Skin of body (tissue), 2 donors: ENCODE results near the gene DIAPH3. TPM values are rescaled to one million over a fixed set of nuclear protein-coding genes. Genes with fewer than 3 reads are reported as not detected.

Experiments used
- DNase-seq: peaks from one replicate; lab custom pipeline; 2025; lab: John Stamatoyannopoulos, UW
- total RNA-seq: library from RNA; depleted of rRNA; stranded (reverse); fragments of >200 nt; gene quantifications from one replicate; pipeline ENCODE4 v1.2.3, GENCODE V29; 2014

Gene DIAPH3
- total RNA-seq, 1 donor from 2014 or later, result 7.1 TPM

DNA sequence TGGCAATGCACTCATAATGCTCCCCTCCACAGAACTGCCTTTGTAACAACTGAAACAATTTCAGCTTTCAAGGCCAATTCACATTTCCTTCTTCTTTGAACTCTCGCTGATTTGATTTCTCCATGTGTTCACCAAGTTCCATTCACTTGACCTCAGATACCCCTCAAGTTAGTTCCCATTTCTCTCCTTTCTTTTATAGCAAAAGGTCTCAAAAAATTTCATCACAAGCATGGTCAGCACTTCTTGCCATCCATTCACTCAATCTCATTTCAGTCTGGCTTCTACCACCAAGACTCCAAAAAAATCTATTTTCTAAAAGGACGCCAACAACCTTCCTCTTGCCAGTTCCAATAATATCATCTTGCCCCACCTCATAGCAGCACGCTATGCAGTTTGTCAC lies 135.7 kb downstream of the DIAPH3 start:
- no peak for DNase-seq

DNA sequence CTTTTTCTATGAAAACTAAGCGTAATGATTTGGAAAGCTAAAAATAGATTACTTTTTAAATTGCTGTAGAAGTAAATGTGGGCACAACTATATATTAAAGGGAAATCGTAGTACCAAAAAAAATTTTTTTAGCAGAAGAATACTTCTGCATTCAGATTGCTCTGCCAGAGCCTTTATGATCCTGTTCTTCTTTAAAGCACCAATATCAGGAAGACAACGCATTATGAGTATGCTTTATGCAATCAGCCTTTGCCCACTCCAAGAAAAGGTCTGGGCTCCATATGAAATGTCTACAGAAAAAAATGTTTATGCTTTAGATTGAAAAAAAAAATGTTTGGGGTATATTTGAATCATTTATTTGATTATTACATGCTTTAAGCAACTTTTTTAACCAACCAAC lies 137.4 kb downstream of the DIAPH3 start:
- no peak for DNase-seq

DNA sequence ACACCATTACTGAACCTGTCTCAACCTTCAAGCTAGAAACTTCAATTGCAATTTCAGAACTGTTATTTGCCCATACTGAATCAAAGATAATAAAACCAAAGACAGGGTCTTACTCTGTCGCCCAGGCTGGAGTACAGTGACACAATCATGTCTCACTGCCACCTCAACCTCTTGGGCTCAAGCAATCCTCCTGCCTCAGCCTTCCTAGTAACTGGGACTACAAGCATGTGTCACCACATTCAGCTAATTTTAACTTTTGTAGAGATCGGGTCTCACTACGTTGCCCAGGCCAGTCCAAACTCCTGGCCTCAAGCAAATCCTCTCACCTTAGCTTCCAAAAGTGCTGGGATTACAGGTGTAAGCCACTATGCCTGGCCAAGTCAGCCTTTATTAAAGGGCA lies 143.4 kb downstream of the DIAPH3 start:
- no peak for DNase-seq

DNA sequence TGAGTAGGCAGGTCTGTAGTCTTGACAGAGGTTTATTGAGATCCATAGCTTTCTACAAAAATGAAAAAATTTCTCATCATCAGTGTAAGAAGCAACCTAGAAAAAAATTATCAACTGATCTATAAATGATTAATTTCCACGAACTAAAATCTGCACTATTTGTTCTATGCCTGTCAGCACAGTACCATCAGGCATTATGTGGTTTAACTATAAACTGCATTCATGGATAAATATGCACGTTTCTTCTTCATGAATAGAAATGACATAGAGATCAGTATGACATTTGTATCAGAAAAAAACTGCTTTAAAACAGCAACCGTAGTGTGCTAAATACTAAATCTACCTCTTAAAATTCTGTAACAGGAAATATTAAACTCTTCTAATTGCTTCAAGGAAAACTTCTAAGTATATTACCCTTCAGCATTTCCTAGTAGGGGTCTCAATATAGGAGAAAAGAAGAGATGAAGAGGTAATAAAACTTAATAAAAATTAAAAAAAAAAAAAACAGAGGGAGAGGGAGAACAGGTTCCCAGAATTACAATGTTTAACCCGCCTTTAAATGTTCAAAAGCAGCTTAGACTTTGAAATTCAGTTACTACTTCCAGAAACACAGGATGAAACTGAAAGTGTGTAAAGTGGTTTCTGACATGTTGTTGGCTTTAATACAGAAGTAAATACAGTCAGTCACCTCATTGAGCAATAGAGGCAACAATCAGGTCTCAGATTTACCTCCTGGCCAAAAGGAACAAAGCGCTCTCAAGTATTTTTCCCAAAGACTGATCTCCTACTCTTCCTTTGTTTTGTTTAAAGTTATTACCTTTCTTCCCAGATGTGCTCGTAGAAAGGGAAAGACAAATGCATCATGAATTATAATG lies 144.4 kb downstream of the DIAPH3 start:
- no peak for DNase-seq

DNA sequence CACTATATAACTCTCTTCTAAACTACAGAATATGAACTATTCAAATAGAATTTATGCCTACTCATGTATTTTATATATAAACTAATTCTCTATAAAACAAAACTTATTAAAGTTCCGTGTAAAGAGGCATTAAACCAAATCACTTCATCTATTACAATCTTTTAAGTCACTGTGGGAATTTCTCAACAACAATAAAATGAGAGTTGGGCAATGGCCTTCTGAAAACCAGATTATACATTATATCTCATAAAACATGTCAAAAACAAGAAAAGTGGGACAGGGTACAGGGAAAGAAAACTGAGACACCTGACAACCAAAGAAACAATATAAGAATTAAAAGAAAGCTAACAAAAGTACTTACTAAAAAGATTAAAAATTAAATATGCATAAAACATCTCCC lies 145.2 kb downstream of the DIAPH3 start:
- no peak for DNase-seq

DNA sequence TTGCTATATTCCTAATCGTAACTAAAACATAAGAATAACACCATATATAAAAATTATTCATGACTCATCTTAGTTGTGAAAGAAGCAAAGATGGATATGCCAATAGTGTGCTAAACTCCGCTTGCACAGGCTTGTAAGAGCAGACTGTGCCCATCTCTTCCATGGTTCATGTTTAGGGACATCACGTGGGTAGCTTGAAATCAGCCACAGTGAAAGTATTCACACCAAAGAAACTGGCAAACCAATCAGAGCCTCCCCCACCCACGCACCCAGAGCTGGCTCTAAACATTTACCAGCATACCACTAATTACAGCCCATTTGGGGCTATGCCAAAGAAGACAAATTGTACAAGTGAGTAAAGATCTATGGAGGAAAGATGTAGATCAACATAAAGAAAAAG lies 147.5 kb downstream of the DIAPH3 start:
- no peak for DNase-seq

DNA sequence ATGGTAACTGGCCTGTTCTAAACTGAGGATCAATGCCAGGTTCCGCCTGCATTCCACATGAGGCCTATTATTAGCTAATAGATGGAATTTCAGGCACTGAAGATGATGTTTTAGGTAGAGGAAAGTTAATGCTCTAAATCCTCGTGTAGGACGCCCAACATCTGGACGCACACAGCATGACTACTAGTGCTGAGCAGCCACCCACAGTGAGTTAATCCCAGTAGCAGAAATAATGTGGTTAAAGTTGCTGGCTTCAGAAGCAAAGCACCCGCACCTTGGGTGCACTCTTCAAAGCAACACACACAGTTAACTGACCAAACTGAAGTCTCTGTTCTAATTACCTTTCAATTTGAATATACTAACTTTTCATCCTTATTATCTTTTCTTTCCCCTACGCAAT lies 150.6 kb downstream of the DIAPH3 start:
- no peak for DNase-seq

DNA sequence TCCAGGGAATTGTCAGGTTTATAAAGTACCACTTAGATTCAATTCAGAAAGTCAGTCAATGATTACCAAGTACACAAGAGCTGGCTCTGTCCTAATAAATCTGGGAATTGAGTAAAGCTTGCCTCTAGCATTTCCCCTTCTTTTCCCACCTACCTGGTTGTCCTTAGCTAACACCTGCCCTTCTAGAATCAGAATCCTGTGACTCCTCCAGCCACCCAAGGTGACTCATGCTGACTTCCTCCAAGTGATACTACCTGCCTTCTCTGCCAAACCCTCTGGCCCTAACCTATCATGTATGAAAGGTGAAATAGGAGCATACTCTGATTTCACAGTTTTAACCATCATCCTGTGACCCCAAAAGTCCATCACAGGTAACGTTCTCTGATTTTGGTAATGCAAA lies 151.2 kb downstream of the DIAPH3 start:
- no peak for DNase-seq

DNA sequence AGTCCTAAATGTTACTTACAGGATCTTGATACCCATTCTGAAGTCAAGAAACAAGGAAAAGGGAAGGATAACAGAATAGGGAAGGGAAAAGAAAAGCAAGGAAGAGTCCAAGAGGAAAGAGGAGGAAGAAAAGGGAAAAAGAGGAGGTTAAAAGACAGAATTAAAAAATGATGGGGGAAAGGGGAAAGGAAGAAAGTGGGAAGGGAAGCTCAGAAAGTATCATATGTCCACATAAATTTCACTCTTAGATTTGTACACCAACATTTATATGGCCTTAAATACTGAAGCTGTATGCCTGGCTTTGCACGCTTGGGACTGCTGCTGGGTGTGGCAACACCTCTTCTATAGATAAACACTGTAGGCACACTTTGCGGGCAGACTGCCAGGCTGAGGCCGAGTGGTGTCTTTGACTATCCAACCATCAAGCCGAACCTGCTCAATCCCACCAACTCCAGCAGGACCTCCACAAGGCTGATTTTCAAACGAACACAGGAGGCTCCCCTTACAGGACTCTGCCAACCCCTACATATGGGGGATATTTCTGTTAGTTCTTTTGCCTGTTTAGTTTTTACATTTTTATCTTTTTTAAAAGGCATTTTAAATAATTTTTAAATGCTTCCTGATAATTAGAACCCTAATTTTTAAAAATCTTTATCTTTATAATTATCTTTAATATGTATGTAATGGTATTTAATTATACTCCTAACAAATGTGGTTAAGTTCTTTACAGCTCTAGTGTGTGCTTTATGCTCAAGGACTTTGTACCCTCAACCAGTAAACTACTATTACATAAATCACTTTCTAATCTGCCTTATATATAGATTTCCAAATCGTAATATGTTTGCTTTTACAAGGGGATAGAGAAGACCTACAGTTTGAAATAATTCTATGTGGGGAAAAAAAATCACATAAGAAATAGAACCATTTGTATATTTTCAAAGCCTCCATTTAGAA lies 154.2 kb downstream of the DIAPH3 start:
- no peak for DNase-seq

DNA sequence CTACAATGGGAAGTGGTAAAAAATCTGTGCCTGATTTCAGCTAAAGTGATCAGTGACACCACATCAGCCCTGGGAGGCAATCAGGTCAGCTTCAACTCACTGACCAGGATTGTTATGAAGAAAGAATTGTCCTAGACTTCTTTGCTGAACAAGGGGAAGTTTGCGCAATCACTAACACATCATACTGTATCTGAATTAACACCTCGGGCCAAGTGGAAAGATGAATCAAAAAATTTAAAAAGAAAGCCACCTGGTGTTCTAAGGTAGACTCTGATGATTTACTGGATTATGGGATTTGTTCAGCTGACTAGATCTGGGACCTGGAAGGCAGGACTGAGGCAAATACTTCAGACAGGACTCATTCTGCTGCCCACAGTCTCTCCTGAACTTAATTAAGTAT lies 161.8 kb downstream of the DIAPH3 start:
- no peak for DNase-seq

DNA sequence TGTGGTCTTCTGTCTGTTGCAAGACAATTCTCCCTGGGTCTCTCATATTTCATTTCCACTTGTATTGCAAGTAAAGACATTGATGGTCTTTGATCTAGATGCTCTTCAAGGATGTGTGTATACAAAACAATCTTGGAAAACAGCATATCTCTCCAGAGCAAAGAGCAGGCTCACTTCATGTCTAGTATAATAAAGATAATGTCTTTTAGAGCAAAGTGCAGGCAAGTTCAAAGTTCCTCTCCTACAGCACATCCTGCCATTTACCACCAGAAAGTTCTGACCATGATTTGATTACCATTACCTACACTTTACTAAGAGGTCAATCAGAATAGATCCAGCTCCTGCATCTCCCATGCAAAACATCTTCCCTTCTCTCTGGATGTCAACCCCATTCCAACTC lies 162.8 kb downstream of the DIAPH3 start:
- DNase-seq, result no peak

DNA sequence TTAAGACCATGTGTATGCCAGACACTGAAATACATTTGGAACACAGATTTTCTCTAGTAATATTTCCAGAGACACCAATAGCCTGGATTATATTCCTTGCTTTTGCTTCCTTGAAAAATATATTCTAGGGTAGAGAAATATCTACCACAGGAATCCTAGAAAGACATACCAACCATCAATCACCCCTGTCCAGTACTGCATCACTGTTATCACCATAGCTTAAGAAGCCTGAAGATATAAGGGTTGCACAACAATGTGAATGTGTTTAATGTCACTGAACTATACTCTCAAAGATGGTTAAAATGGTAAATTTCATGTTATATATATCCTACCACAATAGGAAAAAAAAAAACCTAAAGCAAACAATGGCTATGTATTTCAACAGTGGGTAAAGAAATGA lies 163.6 kb downstream of the DIAPH3 start:
- DNase-seq, result no peak

DNA sequence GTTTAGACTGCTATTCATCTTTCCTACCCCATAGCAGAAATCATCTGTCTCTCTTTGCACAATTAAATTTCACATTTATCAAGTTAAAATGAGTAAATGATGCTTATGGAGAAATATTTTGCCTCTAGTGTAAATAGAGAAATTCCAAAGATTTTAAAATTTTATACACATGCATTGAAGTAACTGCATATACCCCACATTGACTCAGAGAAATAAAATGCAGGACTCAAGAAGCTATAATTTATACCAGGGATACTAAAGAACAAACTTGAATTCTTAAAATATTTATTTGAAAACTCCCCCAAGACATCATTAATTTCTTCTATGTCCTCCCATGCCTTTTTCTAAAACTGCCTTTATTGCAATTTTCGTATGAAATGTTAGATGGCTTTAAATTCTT lies 165.8 kb downstream of the DIAPH3 start:
- DNase-seq, result no peak

DNA sequence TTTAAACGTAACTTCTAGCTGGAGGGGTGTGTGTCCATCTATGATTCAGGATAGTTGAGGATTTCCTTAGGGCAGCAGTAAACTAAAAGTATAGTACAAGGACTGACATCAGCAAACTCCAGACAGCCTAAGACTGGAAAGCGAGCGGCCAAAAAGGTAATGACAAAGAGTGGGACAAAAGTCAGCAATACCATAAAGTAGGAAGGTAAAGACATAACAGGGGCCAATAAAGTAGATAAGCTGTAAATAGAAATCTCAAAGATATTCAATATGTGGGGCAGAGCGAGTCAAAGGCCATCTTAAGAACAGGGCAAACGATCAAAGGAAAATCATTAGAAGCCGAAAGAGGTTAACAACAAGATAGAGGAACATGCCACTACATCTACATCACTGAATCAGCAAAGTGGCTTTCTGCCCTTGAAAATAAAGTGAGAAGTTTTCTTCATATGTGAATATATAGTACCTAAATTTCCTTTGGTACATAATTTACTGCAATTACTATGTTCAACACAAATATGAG lies 167.2 kb downstream of the DIAPH3 start:
- DNase-seq, result no peak

DNA sequence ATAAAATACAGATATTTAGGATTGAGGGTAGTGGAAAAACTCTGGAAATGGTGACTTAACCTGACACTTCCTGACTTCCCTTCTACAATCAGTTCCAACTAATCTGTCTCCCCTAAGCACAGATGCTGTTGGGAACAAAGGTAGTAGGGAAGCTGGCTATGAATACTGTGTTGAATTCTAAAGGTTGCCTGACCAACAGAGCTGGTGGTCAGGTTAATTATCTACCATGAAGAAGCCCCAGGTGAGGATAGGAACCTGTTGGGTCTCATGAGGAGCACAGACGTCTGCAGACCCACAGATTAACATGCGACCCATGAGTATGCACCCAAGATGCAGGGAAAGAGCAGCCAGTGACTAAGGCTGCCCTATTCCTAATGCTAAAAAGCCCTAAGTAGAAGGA lies 172.3 kb downstream of the DIAPH3 start:
- DNase-seq, result no peak

DNA sequence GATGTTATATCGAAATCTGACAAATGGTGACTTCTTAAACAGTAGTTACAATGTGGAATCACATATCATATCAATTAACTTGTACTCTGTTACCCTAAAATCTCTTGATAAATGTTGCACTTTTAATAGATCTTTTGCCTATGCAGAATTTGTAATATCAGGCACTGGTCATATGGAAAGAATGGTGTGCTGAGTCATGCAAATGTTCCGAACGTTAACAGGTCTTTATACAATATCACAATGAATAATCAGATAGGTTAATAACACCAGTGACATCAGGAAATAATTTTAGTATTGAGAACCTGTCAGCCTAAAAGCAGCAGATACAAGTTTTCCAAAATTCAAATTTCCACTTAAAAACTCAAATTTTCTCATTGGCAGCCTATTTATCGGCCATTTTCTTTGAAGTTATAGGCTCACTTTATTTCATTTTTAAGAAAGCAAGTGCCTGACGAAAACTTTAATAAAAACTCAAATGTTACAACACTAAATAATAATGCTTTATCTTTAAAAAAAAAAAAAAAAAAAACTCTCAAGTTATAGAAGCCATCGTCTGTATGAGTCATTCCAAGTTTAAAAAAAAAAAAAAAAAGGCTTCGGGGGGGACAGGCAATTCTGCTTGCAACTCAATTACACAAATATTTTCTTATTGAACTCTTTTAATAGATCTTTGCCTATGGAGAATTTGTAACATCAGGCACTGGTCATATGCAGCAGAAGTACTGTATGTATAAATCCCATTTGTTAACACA lies 180.9 kb downstream of the DIAPH3 start:
- DNase-seq, result no peak

DNA sequence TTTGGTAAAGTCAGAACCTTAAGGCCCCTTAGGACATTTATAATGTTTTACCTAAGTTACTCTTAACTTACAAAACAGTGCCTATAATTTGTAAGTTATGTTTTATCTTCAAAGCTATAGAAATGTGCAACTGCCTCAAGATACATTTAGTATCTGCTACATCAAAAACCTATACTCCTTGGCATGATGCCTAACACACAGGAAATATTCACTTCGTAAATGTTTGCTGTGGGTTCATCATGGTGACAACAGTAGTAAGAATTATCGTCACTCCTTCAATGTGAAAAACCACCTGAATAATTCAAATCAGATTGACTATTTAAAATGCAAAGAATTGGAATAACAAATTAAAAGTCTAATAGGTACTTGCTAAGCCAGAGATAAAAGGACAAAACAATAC lies 184.1 kb downstream of the DIAPH3 start:
- DNase-seq, result no peak

DNA sequence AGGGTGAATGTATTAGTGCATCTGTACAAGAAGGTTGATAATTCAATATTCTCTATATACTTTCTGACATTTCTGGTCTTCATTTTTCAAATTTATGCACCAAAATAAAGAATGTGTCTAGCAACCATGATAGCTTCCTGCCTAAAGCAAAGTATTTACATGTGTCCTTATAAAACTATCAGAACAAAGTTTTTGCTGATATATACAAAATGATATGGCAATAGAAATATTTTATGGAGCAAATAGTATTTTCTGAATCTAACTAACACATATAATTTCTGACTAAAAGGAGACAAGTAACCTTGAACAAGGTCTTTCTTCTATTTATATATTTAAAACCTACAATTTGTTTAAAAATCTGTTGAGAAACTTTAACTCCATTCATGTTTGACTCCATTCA lies 184.9 kb downstream of the DIAPH3 start:
- no peak for DNase-seq

DNA sequence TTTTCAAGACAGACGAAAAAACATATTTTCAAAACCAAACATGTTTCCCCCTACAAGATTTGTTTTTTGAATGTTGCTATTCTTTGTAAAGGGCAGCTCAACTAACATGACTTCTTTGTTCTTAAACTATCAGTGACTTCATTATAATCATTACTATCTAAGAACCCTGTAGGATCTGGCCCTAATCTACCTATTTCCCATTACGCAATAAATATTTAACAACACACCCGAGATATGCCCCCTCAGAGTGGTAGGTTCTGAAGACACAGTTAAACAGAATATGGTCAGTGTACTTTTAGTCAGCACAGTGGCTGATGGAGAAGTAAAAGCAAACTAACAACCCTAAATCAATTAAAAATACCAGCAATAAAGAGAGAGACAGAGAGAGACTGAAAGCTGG lies 186.9 kb downstream of the DIAPH3 start:
- DNase-seq, result no peak

DNA sequence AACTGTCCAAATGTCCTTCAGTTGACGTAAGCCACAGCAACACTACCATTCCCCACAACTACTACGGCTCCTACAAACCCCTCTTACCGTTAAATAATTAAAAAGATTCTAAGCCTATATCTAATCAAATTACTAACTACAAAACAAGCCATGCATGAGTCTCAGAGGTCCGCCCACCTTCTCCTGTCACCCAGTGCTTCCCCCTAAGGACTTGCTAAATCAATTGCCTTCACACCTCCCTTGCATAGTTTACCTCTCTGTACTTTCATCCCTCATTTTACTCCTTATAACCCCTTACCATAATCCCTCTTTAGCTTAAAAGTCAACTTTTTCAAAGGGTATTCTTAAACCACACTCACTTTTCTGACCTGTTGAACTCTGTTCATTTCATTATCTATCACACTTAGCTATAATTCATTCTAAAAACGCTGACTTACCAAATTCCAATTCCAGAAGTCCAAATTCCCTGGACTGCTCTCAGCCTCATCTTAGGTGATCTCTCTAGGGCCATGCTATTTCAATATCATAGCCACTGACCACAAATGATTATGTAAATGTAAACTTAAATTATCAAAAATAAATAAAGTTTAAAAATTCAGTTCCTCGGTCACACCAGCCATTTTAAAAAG lies 187.8 kb downstream of the DIAPH3 start:
- DNase-seq, result no peak

DNA sequence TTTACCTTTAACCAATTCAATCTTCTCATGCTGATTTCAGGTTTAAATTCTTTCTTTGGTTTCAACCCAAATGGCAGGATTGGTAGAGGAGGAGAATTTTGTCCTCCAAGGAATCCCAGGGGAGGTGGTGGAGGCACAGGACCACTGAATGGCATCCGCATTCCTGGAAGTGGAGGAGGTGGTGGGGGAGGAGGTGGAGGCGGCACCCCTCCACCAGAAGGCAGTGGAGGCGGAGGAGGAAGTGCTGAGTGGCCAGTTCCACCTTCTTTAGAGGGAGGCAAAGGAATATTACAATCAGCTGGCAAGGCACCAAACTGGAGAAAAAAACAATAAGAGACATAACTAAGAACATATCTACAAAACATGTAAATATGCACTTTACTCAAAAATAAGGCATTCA lies 192.9 kb downstream of the DIAPH3 start:
- no peak for DNase-seq
